ENCODE results near the gene ITSN2. TPM values are rescaled to one million over a fixed set of nuclear protein-coding genes. Genes with fewer than 3 reads are reported as not detected.

ITSN2 gene
- total RNA-seq, 1 experiment from 2014 or later = 36.5 TPM

DNA sequence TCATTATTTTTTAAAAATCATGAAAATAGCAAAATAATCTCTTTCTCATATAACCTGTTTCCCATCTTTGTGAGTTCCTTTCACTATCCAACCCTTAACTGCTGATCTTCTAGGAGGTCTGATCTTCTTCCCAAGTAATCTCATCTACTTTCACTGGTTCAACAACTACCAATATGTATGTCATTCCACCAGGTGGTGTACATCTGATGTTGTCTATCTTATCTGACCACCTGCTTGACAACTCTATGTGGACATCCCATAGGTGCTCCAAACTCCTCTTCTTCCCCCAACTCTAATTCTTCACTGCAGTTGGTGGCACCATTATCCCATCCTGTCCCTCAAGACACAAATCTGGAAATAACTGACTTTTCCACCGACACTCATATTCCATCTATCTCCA lies 123.0 kb downstream of the ITSN2 start:
- CTCF ChIA-PET = no interaction called here
- no TSS peak for BruUV-seq (replicated peaks)
- H3K36me3 Mint-ChIP-seq (ENCODE audit: insufficient read depth, unreplicated experiment) = peaks cover 21% of the 10 kb centered on the region

DNA sequence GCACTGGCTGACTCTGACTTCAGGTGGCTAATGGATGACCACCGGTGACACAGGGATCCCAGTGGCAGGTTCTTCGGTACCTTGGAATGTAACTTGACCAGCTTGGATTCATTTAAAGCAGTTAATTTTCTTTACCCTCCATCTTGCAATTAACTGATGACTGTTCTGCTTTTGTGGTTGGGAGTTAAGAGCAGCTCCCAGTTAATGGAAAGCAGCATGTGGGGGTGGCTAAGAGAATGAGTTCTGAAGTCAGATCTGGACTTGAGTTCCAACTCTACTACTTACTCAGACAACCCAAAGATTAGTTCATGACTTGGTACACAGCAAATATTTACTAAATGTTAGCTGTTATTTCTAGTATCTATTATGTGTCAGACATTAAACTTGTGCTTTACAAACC lies 127.0 kb downstream of the ITSN2 start:
- BruUV-seq (replicated peaks) = no TSS peak
- H3K36me3 Mint-ChIP-seq (ENCODE audit: insufficient read depth, unreplicated experiment) = peaks cover 21% of the 10 kb centered on the region
- POLR2A ChIA-PET = interaction anchor here (1.0 kb wide), 1 partner anchor 12 kb away, joined by 5 read pairs; no protein-coding TSS in a partner anchor
- H3K4me3 Mint-ChIP-seq (ENCODE audit: unreplicated experiment) = no peak overlapping the region
- H3K27ac Mint-ChIP-seq (ENCODE audit: low read depth, unreplicated experiment) = no peak overlapping the region
- no peak for DNase-seq (ENCODE audit: unreplicated experiment)
- intact Hi-C loops (cut with micrococcal nuclease) = no loop called here
- no peak for TF ChIP-seq CTCF (IDR thresholded peaks at IDR 0.05; ENCODE audit: unreplicated experiment)
- no peaks in the 10 kb centered on the region for H3K4me1 Mint-ChIP-seq (ENCODE audit: insufficient read depth, unreplicated experiment)
- no peaks in the 10 kb centered on the region for H3K9me3 Mint-ChIP-seq (ENCODE audit: unreplicated experiment)
- H3K27me3 Mint-ChIP-seq (ENCODE audit: insufficient read depth, unreplicated experiment) = no peaks in the 10 kb centered on the region
- CTCF ChIA-PET = interaction anchor here (0.5 to 0.7 kb wide), 2 partner anchors 149 to 228 kb away, joined by 3 read pairs; no protein-coding TSS in a partner anchor

More for the DNA sequence above, 123.0 kb downstream of the ITSN2 start:
- Mint-ChIP-seq H3K4me1 (ENCODE audit: insufficient read depth, unreplicated experiment) (no peaks in the 10 kb centered on the region), H3K4me3 (ENCODE audit: unreplicated experiment) (no peak overlapping the region), H3K27ac (ENCODE audit: low read depth, unreplicated experiment) (no peak overlapping the region), H3K9me3 (ENCODE audit: unreplicated experiment) (no peaks in the 10 kb centered on the region), H3K27me3 (ENCODE audit: insufficient read depth, unreplicated experiment) (no peaks in the 10 kb centered on the region)
- DNase-seq (ENCODE audit: unreplicated experiment) = no peak
- no peak for TF ChIP-seq CTCF (IDR thresholded peaks at IDR 0.05; ENCODE audit: unreplicated experiment)
- POLR2A ChIA-PET = interaction anchor here (0.6 kb wide), 2 partner anchors 349 to 555 kb away, joined by 3 to 5 read pairs; no protein-coding TSS in a partner anchor
- intact Hi-C loops (cut with micrococcal nuclease) = no loop called here

DNA sequence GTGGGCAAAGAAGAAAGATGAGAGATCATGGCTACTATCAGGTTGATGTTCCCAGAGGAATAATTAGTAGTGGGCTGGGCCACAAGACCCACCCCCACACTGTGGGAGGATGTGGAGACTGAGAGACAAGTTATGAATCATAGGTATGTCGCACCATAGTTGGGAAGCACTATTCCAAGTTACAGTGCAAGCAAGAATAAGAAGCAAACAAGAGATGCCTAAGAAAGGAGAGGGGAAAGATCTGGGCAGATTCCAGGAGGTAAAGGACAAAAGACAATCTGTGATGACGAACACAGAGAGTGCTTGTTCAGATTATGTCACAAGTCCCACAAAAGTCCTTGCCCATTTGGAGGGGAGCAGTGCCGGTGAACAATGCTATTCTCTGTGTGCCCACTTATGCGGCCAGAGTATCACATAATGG lies 128.9 kb downstream of the ITSN2 start:
- no peak overlapping the region for H3K27ac Mint-ChIP-seq (ENCODE audit: low read depth, unreplicated experiment)
- BruUV-seq (replicated peaks) = no TSS peak
- intact Hi-C loops (cut with micrococcal nuclease) = no loop called here
- DNase-seq (ENCODE audit: unreplicated experiment) = no peak
- H3K4me3 Mint-ChIP-seq (ENCODE audit: unreplicated experiment) = no peak overlapping the region
- no peaks in the 10 kb centered on the region for H3K4me1 Mint-ChIP-seq (ENCODE audit: insufficient read depth, unreplicated experiment)
- CTCF ChIA-PET = interaction anchor here (0.5 to 0.7 kb wide), 2 partner anchors 152 to 1406 kb away, joined by 3 read pairs; no protein-coding TSS in a partner anchor
- H3K27me3 Mint-ChIP-seq (ENCODE audit: insufficient read depth, unreplicated experiment) = no peaks in the 10 kb centered on the region
- peaks cover 25% of the 10 kb centered on the region for H3K36me3 Mint-ChIP-seq (ENCODE audit: insufficient read depth, unreplicated experiment)
- POLR2A ChIA-PET = interaction anchor here (0.6 kb wide), 1 partner anchor 23 kb away, joined by 3 read pairs; no protein-coding TSS in a partner anchor
- no peak for TF ChIP-seq CTCF (IDR thresholded peaks at IDR 0.05; ENCODE audit: unreplicated experiment)
- no peaks in the 10 kb centered on the region for H3K9me3 Mint-ChIP-seq (ENCODE audit: unreplicated experiment)

DNA sequence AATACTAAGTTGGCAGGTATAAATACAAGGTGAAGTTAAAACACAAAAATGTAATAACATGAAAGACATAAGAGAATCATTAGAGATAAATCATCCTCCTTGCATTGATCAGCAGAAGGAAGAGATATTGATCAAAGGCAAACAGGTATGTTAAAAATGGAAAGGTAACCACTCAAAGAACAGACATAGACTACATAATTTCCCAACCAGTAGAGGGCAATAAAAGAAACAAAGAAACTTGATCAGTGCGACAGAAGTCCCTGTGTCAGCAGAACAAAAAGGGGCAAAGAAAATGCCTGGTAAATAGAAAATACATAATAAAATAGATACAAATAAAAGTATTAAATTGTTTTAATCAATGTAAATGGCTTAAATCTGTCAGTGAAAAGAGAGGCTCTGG lies 131.9 kb downstream of the ITSN2 start:
- CTCF ChIA-PET = interaction anchor here (0.6 to 1.7 kb wide), 7 partner anchors 11 to 562 kb away, joined by 3 to 8 read pairs (median 3); no protein-coding TSS in a partner anchor
- peak; percentile 23 for DNase-seq (ENCODE audit: unreplicated experiment)
- intact Hi-C loops (cut with micrococcal nuclease) = loop anchor here (1.0 to 10.0 kb wide), 2 partner anchors 154 to 596 kb away; no protein-coding TSS in a partner anchor

More for the DNA sequence above, 131.9 kb downstream of the ITSN2 start:
- TF ChIP-seq CTCF (IDR thresholded peaks at IDR 0.05; ENCODE audit: unreplicated experiment) = peak; percentile 33
- Mint-ChIP-seq H3K9me3 (ENCODE audit: unreplicated experiment) (no peaks in the 10 kb centered on the region), H3K27me3 (ENCODE audit: insufficient read depth, unreplicated experiment) (no peaks in the 10 kb centered on the region), H3K4me1 (ENCODE audit: insufficient read depth, unreplicated experiment) (no peaks in the 10 kb centered on the region), H3K4me3 (ENCODE audit: unreplicated experiment) (no peak overlapping the region), H3K27ac (ENCODE audit: low read depth, unreplicated experiment) (no peak overlapping the region), H3K36me3 (ENCODE audit: insufficient read depth, unreplicated experiment) (peaks cover 18% of the 10 kb centered on the region)
- BruUV-seq (replicated peaks) = no TSS peak
- POLR2A ChIA-PET = no interaction called here

Data from MCF 10A (cell line).